Measurements from ENCODE around the gene ABCA13.
A peak's percentile ranks its signal among the peaks of the same experiment; 100 is the strongest.

Gene ABCA13

DNA sequence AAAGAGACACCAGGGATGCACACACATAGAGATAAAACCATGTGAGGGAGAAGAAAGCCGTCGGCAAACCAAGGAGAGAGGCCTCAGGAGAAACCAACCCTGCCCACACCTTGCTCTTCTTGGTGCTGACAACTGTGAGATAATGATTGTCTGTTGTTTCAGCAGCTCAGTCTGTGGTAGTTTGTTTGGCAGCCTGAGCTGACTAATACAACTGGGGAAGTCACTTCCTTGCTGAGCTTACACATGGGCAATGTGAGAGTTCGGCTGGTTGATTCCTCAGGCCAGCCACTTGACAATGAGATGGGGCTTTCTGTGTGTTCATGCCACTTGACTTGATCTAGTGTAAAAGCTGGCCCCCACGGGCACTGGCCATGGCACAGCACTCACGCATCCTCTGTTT is 271.8 kb downstream of the ABCA13 start:
- no peak for TF ChIP-seq CTCF (IDR thresholded peaks at IDR 0.05; ENCODE audit: control insufficient read depth, extremely low read depth, insufficient read depth)
- H3K4me3 ChIP-seq (ENCODE audit: low read depth, low read length) = no peak overlapping the region
- DNase-seq (ENCODE audit: low read depth) = no peak

DNA sequence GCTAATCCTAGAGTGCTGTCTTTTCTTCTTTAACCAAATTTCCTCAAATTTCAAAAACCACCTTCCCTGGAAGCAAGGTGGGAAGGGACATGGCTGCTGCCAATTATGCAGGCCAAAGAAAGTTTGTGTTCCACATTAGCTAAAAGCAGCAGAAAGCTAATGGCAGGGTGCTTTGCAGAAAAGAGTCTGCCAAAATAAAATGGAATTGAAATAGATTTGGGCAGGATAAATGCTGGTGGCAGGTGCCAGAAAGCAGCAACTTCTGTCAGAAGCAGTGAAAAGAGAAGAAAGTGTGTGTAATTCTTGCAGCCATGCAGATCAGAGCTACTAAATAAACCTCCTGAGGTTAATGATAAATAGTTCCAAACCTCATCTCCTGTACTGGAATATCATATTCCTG is 275.5 kb downstream of the ABCA13 start:
- no peak overlapping the region for H3K4me3 ChIP-seq (ENCODE audit: low read depth, low read length)
- no peak for TF ChIP-seq CTCF (IDR thresholded peaks at IDR 0.05; ENCODE audit: control insufficient read depth, extremely low read depth, insufficient read depth)
- DNase-seq (ENCODE audit: low read depth) = no peak

DNA sequence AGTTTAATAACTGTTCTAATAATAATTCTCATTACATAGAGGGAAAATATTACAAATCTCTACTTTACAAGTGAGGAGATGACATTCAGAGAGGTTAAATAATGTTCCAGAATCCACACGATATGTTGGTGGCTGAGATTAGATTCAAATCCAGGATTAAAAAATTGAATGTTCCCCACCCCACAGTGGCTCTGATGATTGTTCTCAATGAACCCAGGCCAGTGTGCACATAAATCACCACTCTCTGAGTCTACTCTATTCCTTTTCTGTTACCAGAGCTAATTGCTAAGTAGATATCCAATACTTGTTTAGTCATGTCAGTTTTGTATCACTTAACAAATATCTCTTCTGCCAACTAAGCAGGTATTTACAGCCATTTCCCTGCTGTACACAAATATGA is 281.0 kb downstream of the ABCA13 start:
- no peak for DNase-seq (ENCODE audit: low read depth)
- TF ChIP-seq CTCF (IDR thresholded peaks at IDR 0.05; ENCODE audit: control insufficient read depth, extremely low read depth, insufficient read depth) = no peak

DNA sequence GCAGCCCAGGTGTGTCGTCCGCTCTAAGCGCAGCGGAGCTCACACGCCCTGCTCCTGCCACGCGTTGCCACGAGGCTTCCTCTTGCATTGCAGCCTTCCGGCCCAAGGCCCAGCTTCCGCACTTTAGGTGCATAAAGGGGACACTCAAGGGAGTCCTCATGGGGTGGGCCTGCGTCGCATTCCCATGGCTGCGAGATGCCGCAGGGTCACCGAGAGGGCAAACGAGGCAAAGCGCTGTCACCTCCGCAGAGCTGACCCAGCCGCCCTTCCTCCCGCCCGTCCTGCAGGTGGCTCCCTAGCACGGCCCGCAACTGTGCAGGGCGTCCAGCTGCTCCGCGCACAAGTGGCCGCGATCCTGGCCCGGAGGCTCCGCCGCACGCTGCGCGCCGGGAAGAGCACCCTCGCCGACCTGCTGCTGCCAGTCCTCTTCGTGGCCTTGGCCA is 283.5 kb downstream of the ABCA13 start:
- H3K4me3 ChIP-seq (ENCODE audit: low read depth, low read length) = no peak overlapping the region
- no peak for DNase-seq (ENCODE audit: low read depth)
- peak; percentile 34 for TF ChIP-seq CTCF (IDR thresholded peaks at IDR 0.05; ENCODE audit: control insufficient read depth, extremely low read depth, insufficient read depth)

More for the DNA sequence above, 281.0 kb downstream of the ABCA13 start:
- no peak overlapping the region for H3K4me3 ChIP-seq (ENCODE audit: low read depth, low read length)

DNA sequence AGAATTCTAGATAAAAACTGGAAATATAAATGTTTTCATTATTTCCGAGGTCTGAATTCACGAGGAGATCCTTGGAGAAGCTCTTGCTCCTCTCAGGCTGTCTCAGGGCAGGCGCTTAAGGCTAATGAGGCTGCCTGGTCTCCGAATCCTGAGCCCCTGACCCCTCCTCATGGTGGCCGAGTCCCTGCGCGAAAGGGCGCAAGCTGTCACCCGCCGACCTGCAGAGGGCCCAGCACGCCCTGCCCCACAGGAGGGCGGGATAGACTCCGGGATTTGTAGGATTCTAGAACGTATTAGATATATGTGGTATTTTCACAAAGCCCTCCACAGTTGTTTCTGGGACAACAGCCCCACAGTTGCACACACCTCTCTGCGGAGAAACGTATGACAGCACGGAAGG is 284.1 kb downstream of the ABCA13 start:
- no peak overlapping the region for H3K4me3 ChIP-seq (ENCODE audit: low read depth, low read length)
- DNase-seq (ENCODE audit: low read depth) = no peak
- TF ChIP-seq CTCF (IDR thresholded peaks at IDR 0.05; ENCODE audit: control insufficient read depth, extremely low read depth, insufficient read depth) = no peak

- no peak overlapping the region for H3K4me3 ChIP-seq (ENCODE audit: low read depth, low read length)
- DNase-seq (ENCODE audit: low read depth) = no peak
- no peak for TF ChIP-seq CTCF (IDR thresholded peaks at IDR 0.05; ENCODE audit: control insufficient read depth, extremely low read depth, insufficient read depth)
Observed at GRCh38 chr7:48458701-48459524, 287.7 kb downstream of the ABCA13 start.

GRCh38 chr7:48466713-48467112 is 295.5 kb downstream of the ABCA13 start:
- H3K4me3 ChIP-seq (ENCODE audit: low read depth, low read length) = no peak overlapping the region
- TF ChIP-seq CTCF (IDR thresholded peaks at IDR 0.05; ENCODE audit: control insufficient read depth, extremely low read depth, insufficient read depth) = no peak
- DNase-seq (ENCODE audit: low read depth) = no peak

Measured in LNCaP clone FGC (cell line).